ENCODE results near the gene MTFR1L.
A peak's percentile ranks its signal among the peaks of the same experiment; 100 is the strongest.

Gene MTFR1L

DNA sequence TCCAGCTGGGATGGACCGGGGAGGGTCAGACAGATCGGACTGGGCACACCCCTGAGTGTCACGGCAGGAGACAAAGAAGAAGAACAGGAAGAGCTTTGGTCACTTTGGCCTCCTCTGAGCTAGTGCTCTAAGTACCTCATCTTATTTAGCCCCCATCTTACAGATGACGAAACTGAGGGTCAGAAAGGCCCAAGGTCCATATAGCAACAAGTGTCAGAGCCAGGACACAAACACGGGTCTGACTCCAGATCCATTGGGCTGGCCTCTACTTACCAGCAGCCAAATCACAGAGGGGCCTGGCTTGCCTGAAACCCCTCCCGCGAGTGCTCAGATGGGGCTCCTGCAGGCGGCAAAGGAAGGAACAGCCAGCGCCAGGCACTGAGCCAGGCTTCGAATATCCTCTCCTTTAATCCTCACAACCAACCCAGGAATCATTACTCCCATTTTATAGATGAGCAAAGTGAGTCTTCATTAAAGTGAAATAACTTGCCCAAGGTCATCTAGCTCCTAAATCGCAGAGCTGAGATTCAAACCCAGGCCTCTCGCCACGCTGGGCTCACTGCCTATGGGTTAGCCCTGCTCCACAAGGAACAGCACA, 45.4 kb upstream of the MTFR1L start:
- no peak overlapping the region for H3K4me3 ChIP-seq (ENCODE audit: low read depth, low read length)
- TF ChIP-seq, protein P1, sequence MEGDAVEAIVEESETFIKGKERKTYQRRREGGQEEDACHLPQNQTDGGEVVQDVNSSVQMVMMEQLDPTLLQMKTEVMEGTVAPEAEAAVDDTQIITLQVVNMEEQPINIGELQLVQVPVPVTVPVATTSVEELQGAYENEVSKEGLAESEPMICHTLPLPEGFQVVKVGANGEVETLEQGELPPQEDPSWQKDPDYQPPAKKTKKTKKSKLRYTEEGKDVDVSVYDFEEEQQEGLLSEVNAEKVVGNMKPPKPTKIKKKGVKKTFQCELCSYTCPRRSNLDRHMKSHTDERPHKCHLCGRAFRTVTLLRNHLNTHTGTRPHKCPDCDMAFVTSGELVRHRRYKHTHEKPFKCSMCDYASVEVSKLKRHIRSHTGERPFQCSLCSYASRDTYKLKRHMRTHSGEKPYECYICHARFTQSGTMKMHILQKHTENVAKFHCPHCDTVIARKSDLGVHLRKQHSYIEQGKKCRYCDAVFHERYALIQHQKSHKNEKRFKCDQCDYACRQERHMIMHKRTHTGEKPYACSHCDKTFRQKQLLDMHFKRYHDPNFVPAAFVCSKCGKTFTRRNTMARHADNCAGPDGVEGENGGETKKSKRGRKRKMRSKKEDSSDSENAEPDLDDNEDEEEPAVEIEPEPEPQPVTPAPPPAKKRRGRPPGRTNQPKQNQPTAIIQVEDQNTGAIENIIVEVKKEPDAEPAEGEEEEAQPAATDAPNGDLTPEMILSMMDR (IDR thresholded peaks at IDR 0.05; ENCODE audit: low read depth, low read length, missing control alignments): no peak

DNA sequence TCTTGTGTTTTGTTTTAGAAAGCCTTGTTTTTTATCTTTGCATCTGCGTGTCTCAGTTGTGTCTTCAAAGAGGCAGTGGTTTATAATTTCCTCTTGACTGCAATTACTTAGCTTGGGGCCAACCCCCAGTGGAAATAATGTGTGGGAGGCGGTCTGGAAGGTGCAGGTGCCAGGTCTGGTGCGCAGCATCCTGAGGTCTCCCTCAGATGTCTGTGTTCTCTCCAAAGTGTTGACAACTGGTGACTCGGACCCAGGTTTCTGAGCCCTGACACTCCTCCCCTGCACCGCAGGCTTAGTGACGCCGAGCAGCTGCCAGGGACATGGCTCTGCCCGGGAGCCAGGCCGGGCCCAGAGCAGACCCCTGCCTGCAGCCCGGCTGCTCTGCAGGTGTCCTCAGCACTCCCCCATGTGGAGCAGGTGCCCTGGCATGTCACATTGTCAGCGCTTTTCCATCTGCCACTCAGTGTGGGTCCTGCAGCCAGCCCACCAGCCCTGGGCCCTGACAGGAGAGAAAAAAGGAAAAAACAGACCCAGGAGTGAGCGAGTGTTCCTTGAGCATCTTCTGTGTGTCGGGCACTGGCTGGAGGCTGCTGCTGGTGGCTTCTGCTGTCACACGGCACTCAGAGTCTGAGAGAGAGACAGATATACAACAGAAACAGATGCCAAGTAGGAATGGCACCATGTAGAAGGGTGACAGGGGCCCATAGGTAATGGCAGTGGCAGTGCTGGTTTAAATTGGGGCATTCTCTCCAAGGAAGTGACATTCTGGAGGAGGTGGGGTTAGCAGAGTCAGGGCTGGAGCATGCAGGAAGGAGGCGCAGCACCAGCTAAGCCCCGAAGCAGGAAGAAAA, 44.6 kb upstream of the MTFR1L start:
- TF ChIP-seq, protein P1 (IDR thresholded peaks at IDR 0.05; ENCODE audit: low read depth, low read length, missing control alignments): no peak
- DNase-seq (ENCODE audit: low read depth): peak; percentile 18
- no peak overlapping the region for H3K4me3 ChIP-seq (ENCODE audit: low read depth, low read length)

More for the DNA sequence above, 45.4 kb upstream of the MTFR1L start:
- DNase-seq (ENCODE audit: low read depth): no peak

- TF ChIP-seq, protein P1 (IDR thresholded peaks at IDR 0.05; ENCODE audit: low read depth, low read length, missing control alignments): no peak
- DNase-seq (ENCODE audit: low read depth): no peak
- H3K4me3 ChIP-seq (ENCODE audit: low read depth, low read length): no peak overlapping the region
Measured at GRCh38 chr1:25779388-25779787, 40.4 kb upstream of the MTFR1L start.

DNA sequence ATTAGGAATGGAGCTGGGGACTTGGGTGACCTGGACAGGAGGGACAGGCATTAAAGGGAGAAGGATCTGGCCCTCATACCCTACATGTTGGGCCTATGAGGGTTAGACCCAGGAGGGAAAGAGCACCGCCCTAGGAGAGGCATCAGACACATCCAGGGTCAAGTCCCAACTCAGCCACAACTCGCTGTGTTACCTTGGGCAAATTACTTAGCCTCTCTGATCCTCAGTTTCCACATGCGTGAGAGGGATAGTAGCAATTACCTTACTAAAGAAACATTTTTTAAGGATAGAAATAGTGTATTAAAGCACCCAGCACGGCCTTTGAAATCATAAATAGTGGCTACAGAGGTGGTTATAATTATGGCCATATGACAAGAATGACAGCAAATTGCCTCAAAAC, 39.9 kb upstream of the MTFR1L start:
- DNase-seq (ENCODE audit: low read depth): no peak
- H3K4me3 ChIP-seq (ENCODE audit: low read depth, low read length): no peak overlapping the region
- TF ChIP-seq, protein P1 (IDR thresholded peaks at IDR 0.05; ENCODE audit: low read depth, low read length, missing control alignments): no peak

DNA sequence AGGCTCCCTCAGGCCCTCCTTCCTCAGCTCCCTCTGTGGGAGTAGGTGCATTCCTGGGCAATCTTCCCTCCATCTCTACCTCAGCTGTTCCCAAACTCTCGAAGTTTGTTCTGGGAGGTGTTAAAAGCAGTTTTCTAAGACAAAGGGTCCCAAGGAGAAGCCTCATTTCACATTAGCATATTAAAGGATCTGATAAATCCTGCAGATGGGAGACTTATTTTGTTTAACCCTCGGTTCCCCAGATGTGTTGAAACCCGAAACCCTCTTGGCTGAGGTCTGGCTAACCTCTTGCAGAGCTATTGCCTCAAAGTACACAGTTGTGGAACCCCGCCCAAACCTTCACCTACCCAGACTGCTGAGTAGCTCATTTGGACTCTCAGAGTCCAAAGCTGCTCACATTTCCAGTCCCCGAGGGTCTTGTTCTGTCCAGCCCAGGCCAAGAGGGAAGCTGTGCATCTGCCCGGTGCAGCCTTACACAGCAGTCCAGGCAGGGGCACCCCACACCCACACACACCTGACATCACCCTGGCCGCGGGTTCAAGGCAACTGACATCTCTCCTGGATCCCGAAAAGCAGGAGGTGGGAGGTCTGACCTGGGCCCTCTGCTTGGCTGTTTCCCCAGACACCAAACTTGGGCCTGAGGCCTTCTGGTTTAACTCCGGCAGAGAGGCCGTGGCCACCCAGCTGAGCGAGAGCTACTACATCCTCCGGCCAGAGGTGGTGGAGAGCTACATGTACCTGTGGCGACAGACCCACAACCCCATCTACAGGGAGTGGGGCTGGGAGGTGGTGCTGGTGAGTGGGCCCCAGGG, 39.2 kb upstream of the MTFR1L start:
- TF ChIP-seq, protein P1 (IDR thresholded peaks at IDR 0.05; ENCODE audit: low read depth, low read length, missing control alignments): no peak
- DNase-seq (ENCODE audit: low read depth): no peak
- H3K4me3 ChIP-seq (ENCODE audit: low read depth, low read length): no peak overlapping the region

- no peak overlapping the region for H3K4me3 ChIP-seq (ENCODE audit: low read depth, low read length)
- DNase-seq (ENCODE audit: low read depth): no peak
- TF ChIP-seq, protein P1 (IDR thresholded peaks at IDR 0.05; ENCODE audit: low read depth, low read length, missing control alignments): no peak
Measured at GRCh38 chr1:25781130-25781433, 38.7 kb upstream of the MTFR1L start.

Measured in GM12864 (cell line).